Measurements from ENCODE around the gene TLR1.

TLR1 gene, protein sequence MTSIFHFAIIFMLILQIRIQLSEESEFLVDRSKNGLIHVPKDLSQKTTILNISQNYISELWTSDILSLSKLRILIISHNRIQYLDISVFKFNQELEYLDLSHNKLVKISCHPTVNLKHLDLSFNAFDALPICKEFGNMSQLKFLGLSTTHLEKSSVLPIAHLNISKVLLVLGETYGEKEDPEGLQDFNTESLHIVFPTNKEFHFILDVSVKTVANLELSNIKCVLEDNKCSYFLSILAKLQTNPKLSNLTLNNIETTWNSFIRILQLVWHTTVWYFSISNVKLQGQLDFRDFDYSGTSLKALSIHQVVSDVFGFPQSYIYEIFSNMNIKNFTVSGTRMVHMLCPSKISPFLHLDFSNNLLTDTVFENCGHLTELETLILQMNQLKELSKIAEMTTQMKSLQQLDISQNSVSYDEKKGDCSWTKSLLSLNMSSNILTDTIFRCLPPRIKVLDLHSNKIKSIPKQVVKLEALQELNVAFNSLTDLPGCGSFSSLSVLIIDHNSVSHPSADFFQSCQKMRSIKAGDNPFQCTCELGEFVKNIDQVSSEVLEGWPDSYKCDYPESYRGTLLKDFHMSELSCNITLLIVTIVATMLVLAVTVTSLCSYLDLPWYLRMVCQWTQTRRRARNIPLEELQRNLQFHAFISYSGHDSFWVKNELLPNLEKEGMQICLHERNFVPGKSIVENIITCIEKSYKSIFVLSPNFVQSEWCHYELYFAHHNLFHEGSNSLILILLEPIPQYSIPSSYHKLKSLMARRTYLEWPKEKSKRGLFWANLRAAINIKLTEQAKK

DNA sequence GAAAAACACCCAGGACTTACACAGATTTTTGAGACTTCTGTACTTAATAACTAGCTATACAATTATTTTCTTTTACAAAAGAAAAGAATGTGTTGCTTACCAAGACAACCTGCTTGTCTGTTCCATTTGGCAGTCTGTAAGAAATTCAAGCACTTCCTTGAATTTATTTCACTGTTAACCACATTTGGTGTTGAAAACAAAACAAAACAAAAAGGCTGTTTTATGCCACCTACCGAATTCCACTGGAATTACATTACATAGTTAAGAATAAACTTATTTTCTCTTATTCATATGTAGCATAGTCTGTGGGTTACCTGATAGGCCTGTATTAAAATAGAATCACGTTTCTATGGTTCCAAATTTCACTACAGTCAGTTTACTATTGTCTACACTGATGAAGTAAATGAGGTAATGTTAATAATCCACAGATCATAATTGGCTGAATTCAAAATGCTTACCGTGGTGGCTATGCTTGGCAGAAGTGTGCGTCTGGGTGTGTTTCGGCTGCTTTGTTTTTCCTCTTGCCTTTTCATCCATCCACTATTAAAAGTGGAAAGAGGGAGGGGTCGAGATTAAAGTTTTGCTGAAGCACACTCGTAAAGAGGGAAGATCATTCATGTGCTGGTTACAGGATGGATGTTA lies at the start of gene TLR1:
Gene TLR1, minus strand, starts transcription at position 138 of the 642 bp plus-strand sequence. CDS start 5,960 bp downstream, outside the sequence.
- no peak within 1 kb of the TSS for H3K4me3 ChIP-seq (ENCODE audit: control insufficient read depth, low read depth, low read length)
- TF ChIP-seq, protein P1, sequence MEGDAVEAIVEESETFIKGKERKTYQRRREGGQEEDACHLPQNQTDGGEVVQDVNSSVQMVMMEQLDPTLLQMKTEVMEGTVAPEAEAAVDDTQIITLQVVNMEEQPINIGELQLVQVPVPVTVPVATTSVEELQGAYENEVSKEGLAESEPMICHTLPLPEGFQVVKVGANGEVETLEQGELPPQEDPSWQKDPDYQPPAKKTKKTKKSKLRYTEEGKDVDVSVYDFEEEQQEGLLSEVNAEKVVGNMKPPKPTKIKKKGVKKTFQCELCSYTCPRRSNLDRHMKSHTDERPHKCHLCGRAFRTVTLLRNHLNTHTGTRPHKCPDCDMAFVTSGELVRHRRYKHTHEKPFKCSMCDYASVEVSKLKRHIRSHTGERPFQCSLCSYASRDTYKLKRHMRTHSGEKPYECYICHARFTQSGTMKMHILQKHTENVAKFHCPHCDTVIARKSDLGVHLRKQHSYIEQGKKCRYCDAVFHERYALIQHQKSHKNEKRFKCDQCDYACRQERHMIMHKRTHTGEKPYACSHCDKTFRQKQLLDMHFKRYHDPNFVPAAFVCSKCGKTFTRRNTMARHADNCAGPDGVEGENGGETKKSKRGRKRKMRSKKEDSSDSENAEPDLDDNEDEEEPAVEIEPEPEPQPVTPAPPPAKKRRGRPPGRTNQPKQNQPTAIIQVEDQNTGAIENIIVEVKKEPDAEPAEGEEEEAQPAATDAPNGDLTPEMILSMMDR (conservative IDR thresholded peaks at IDR 0.05; ENCODE audit: control insufficient read depth, insufficient read depth, low read depth, low read length), result peak; percentile 60
- peak; percentile 70 for DNase-seq (ENCODE audit: low read depth)

DNA sequence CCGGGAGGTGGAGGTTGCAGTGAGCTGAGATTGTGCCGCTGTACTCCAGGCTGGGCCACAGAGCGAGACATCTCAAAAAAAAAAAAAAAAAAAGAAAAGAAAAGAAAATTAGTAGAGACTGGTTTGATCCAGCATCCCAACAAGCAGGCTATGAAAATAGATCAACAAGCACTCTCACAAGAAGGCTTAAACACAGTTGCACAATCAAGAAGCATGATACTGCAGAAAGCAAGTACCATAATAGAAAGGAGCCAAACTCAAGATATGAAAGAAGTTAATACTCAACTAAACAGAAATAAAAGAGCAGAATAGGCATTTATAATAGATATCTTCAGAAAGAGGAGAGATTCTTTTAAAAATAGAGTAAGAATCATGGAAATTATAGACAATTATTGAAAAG lies 41.4 kb upstream of the TLR1 start:
- TF ChIP-seq, protein P1 (conservative IDR thresholded peaks at IDR 0.05; ENCODE audit: control insufficient read depth, insufficient read depth, low read depth, low read length), result no peak
- DNase-seq (ENCODE audit: low read depth), result no peak
- no peak overlapping the region for H3K4me3 ChIP-seq (ENCODE audit: control insufficient read depth, low read depth, low read length)

DNA sequence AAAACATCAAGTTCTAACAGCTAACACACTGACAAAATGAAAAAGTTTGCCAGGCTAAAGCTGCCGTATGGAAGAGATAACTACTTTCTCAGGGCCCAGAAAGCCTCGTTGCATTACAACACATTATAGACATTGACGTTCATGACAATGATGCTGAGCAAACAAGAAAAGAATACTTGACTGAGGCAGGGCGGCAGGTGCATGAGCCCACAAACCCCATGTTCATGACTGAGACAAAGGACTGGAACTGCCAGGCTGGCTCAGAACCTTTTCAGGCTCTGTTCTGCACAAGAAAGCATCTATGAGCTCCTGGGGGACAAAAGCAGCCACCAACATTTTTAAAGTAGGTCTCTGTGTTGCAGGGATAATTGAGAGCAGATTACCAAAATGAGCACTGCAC lies 38.4 kb upstream of the TLR1 start:
- TF ChIP-seq, protein P1 (conservative IDR thresholded peaks at IDR 0.05; ENCODE audit: control insufficient read depth, insufficient read depth, low read depth, low read length), result no peak
- no peak for DNase-seq (ENCODE audit: low read depth)
- H3K4me3 ChIP-seq (ENCODE audit: control insufficient read depth, low read depth, low read length), result no peak overlapping the region

DNA sequence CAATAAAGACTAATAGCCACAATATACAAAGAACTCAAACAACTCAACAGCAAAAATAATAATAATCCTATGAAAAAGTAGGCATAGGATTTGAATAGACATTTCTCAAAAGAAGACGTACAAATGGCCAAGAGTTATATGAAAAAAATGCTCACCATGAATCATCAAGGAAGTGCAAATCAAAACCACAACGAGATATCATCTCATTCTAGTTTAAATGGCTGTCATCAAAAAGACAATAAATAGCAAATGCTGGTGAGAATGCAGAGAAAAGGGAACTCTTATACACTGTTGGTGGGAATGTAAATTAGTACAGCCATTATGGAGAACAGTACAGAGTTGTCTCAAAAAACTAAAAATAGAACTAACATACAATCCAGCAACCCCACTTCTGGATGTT lies 33.3 kb upstream of the TLR1 start:
- H3K4me3 ChIP-seq (ENCODE audit: control insufficient read depth, low read depth, low read length), result no peak overlapping the region
- DNase-seq (ENCODE audit: low read depth), result peak; percentile 56
- TF ChIP-seq, protein P1 (conservative IDR thresholded peaks at IDR 0.05; ENCODE audit: control insufficient read depth, insufficient read depth, low read depth, low read length), result no peak

DNA sequence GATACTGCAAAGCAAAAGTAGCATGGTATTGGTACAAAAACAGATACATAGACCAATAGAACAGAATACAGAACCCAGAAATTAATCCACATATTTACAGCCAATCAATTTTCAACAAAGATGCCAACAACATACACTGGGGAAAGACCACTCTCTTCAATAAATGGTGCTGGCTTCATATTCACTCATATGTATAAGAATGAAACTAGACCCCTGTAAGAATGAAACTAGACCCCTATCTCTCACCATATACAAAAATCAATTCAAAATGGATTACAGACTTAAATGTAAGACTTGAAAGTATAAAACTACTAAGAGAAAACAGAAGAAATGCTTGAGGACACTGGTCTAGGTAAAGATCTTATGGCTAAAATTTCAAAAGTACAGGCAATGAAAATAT lies 32.7 kb upstream of the TLR1 start:
- no peak overlapping the region for H3K4me3 ChIP-seq (ENCODE audit: control insufficient read depth, low read depth, low read length)
- no peak for DNase-seq (ENCODE audit: low read depth)
- TF ChIP-seq, protein P1 (conservative IDR thresholded peaks at IDR 0.05; ENCODE audit: control insufficient read depth, insufficient read depth, low read depth, low read length), result no peak

DNA sequence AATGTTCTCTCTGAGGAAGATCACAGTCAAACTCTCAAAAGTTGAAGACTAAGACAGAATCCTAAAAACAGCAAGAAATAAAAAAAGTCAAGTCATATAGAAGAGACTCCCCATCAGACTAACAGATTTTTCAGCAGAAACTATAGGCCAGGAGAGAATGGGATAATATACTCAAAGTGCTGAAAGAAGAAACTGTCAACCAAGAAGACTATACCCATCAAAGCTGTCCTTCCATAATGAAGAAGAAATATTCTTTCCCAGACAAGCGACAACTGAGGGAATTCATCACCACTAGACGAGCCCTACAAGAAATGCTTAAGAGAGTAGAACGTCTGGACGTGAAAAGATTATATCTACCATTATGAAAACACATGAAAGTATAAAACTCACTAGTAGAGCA lies 30.0 kb upstream of the TLR1 start:
- H3K4me3 ChIP-seq (ENCODE audit: control insufficient read depth, low read depth, low read length), result no peak overlapping the region
- TF ChIP-seq, protein P1 (conservative IDR thresholded peaks at IDR 0.05; ENCODE audit: control insufficient read depth, insufficient read depth, low read depth, low read length), result no peak
- DNase-seq (ENCODE audit: low read depth), result no peak
